ENCODE data around the gene TCIRG1.
A peak's percentile ranks its signal among the peaks of the same experiment; 100 is the strongest.
"Not testable (repeated sequence)": the region's sequence is repeated elsewhere in the genome, so short reads cannot be mapped to it uniquely, and the experiment has no call there.

Gene TCIRG1

GRCh38 chr11:68056317-68057285 is 17.8 kb downstream of the TCIRG1 start:
- no peak for DNase-seq

- DNase-seq: no peak
Measured at GRCh38 chr11:68057807-68058206, 19.0 kb downstream of the TCIRG1 start.

- no peak for DNase-seq
Measured at GRCh38 chr11:68061508-68061907, 22.7 kb downstream of the TCIRG1 start.

GRCh38 chr11:68064926-68065325 is 26.1 kb downstream of the TCIRG1 start:
- DNase-seq: no peak

- DNase-seq: no peak
Measured at GRCh38 chr11:68065841-68066240, 27.0 kb downstream of the TCIRG1 start.

GRCh38 chr11:68066742-68067141 is 27.9 kb downstream of the TCIRG1 start:
- no peak for DNase-seq

GRCh38 chr11:68067991-68068390 is 29.2 kb downstream of the TCIRG1 start:
- no peak for DNase-seq

GRCh38 chr11:68071281-68072048 is 32.6 kb downstream of the TCIRG1 start:
- DNase-seq: no peak

- DNase-seq: no peak
Measured at GRCh38 chr11:68074584-68075352, 35.9 kb downstream of the TCIRG1 start.

GRCh38 chr11:68076371-68077042 is 37.7 kb downstream of the TCIRG1 start:
- no peak for DNase-seq

- peak; percentile 96 for DNase-seq
Measured at GRCh38 chr11:68077617-68078582, 39.1 kb downstream of the TCIRG1 start.

GRCh38 chr11:68080860-68081259 is 42.0 kb downstream of the TCIRG1 start:
- no peak for DNase-seq

GRCh38 chr11:68081691-68082090 is 42.9 kb downstream of the TCIRG1 start:
- no peak for DNase-seq

GRCh38 chr11:68082481-68082880 is 43.7 kb downstream of the TCIRG1 start:
- no peak for DNase-seq

GRCh38 chr11:68083517-68083916 is 44.7 kb downstream of the TCIRG1 start:
- no peak for DNase-seq

- DNase-seq: no peak
Measured at GRCh38 chr11:68089679-68090078, 50.9 kb downstream of the TCIRG1 start.

GRCh38 chr11:68090287-68090686 is 51.5 kb downstream of the TCIRG1 start:
- DNase-seq: no peak

GRCh38 chr11:68090706-68091105 is 51.9 kb downstream of the TCIRG1 start:
- no peak for DNase-seq

- no peak for DNase-seq
Measured at GRCh38 chr11:68092411-68092810, 53.6 kb downstream of the TCIRG1 start.

GRCh38 chr11:68092946-68093345 is 54.1 kb downstream of the TCIRG1 start:
- not testable (repeated sequence) for DNase-seq

GRCh38 chr11:68093565-68093964 is 54.7 kb downstream of the TCIRG1 start:
- DNase-seq: no peak
